ENCODE data around the gene EML6. TPM values are rescaled to one million over a fixed set of nuclear protein-coding genes. Genes with fewer than 3 reads are reported as not detected.

The EML6 gene
- total RNA-seq, 2 donors from 2014 or later, result 1.4 to 2.1 TPM

- peaks cover 32% of the 10 kb centered on the region for H3K4me1 Mint-ChIP-seq
- Histone ChIP-seq H3K4me3 (ENCODE audit: low read length) (no peak overlapping the region), H3K4me1 (ENCODE audit: control insufficient read depth, insufficient read depth, low read length) (no peaks in the 10 kb centered on the region), H3K27ac (ENCODE audit: low read depth, low read length) (no peak overlapping the region), H3K9ac (ENCODE audit: extremely low read depth, low read length, poor library complexity, severe bottlenecking) (no peak overlapping the region), H3K36me3 (ENCODE audit: control insufficient read depth, insufficient read depth, low read length) (peaks cover 39% of the 10 kb centered on the region), H3K27me3 (ENCODE audit: control insufficient read depth, insufficient read depth, low read length, poor library complexity, severe bottlenecking) (no peaks in the 10 kb centered on the region), H3K9me3 (ENCODE audit: control insufficient read depth, low read length) (no peaks in the 10 kb centered on the region)
- H3K4me3 Mint-ChIP-seq, result no peak overlapping the region
- no peaks in the 10 kb centered on the region for H3K27me3 Mint-ChIP-seq (ENCODE audit: insufficient read depth)
- H3K36me3 Mint-ChIP-seq (ENCODE audit: low read depth), result peaks cover 32% of the 10 kb centered on the region
- H3K9me3 Mint-ChIP-seq, result no peaks in the 10 kb centered on the region
- no peak overlapping the region for H3K27ac Mint-ChIP-seq
- no peak for TF ChIP-seq CTCF (conservative IDR thresholded peaks at IDR 0.05)
- WGBS, 2 experiments (ENCODE audit: insufficient coverage in 1 of 2, insufficient read length in 1 of 2), result 60 to 100% methylated on average over 1 to 4 of the region's 4 CpGs
- peak; percentile 73 for DNase-seq
Observed at GRCh38 chr2:54967269-54967668, 243.8 kb downstream of the EML6 start.

DNA sequence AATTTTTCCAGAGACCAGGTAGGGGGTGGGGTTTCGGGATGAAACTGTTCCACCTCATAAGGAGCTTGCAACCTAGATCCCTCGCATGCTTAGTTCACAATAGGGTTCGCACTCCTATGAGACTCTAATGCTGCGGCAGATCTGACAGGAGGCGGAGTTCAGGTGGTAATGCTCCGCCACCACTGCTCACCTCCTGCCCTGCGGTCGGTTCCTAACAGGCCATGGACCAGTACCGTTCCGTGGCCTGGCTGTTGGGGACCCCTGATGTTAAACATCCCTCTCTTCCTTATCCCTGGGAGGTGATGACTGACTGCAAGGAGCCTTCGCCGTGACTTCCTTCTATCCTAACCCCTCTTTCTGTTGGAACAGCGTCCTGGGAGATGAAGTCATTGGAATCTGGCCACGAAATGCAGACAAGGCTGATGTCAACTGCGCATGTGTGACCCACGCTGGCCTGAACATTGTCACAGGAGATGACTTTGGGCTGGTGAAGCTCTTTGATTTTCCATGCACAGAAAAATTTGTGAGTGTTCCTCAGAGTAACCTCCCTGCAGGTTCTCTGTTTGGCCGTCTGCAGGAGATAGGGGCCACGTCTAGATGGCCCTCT is 244.4 kb downstream of the EML6 start:
- H3K9me3 ChIP-seq (ENCODE audit: control insufficient read depth, low read length), result no peaks in the 10 kb centered on the region
- Mint-ChIP-seq H3K9me3 (no peaks in the 10 kb centered on the region), H3K36me3 (ENCODE audit: low read depth) (peaks cover 32% of the 10 kb centered on the region), H3K27me3 (ENCODE audit: insufficient read depth) (no peaks in the 10 kb centered on the region), H3K4me3 (no peak overlapping the region), H3K27ac (peak overlapping the region; percentile 46), H3K4me1 (peaks cover 32% of the 10 kb centered on the region)
- TF ChIP-seq CTCF (conservative IDR thresholded peaks at IDR 0.05), result no peak
- no peak overlapping the region for H3K9ac ChIP-seq (ENCODE audit: extremely low read depth, low read length, poor library complexity, severe bottlenecking)
- no peaks in the 10 kb centered on the region for H3K4me1 ChIP-seq (ENCODE audit: control insufficient read depth, insufficient read depth, low read length)
- H3K4me3 ChIP-seq (ENCODE audit: low read length), result no peak overlapping the region
- peaks cover 44% of the 10 kb centered on the region for H3K36me3 ChIP-seq (ENCODE audit: control insufficient read depth, insufficient read depth, low read length)
- no peak overlapping the region for H3K27ac ChIP-seq (ENCODE audit: low read depth, low read length)
- no peaks in the 10 kb centered on the region for H3K27me3 ChIP-seq (ENCODE audit: control insufficient read depth, insufficient read depth, low read length, poor library complexity, severe bottlenecking)
- 93 to 98% methylated on average over 18 of the region's 18 CpGs for WGBS, 2 experiments (ENCODE audit: insufficient coverage in 1 of 2, insufficient read length in 1 of 2)
- no peak for DNase-seq

GRCh38 chr2:54968561-54969218 is 245.2 kb downstream of the EML6 start:
- whole genome bisulfite sequencing, 2 experiments (ENCODE audit: insufficient coverage in 1 of 2, insufficient read length in 1 of 2), result 94 to 95% methylated on average over 6 to 10 of the region's 10 CpGs
- Histone ChIP-seq H3K27ac (ENCODE audit: low read depth, low read length) (no peak overlapping the region), H3K36me3 (ENCODE audit: control insufficient read depth, insufficient read depth, low read length) (peaks cover 52% of the 10 kb centered on the region), H3K9me3 (ENCODE audit: control insufficient read depth, low read length) (no peaks in the 10 kb centered on the region), H3K9ac (ENCODE audit: extremely low read depth, low read length, poor library complexity, severe bottlenecking) (no peak overlapping the region), H3K4me1 (ENCODE audit: control insufficient read depth, insufficient read depth, low read length) (no peaks in the 10 kb centered on the region), H3K4me3 (ENCODE audit: low read length) (no peak overlapping the region), H3K27me3 (ENCODE audit: control insufficient read depth, insufficient read depth, low read length, poor library complexity, severe bottlenecking) (no peaks in the 10 kb centered on the region)
- DNase-seq, result no peak
- no peak for TF ChIP-seq CTCF (conservative IDR thresholded peaks at IDR 0.05)
- Mint-ChIP-seq H3K4me1 (peaks cover 32% of the 10 kb centered on the region), H3K4me3 (no peak overlapping the region), H3K9me3 (no peaks in the 10 kb centered on the region), H3K36me3 (ENCODE audit: low read depth) (peaks cover 34% of the 10 kb centered on the region), H3K27me3 (ENCODE audit: insufficient read depth) (no peaks in the 10 kb centered on the region), H3K27ac (peak overlapping the region; percentile 46)

Measured in endodermal cell (in vitro differentiated cells).